ENCODE results near the gene MIF. TPM values are rescaled to one million over a fixed set of nuclear protein-coding genes. Genes with fewer than 3 reads are reported as not detected.

The MIF gene
- total and polyA plus RNA-seq, 2 of the 4 experiments (the other 2 are of a cell fraction) = 123 to 530 TPM

DNA sequence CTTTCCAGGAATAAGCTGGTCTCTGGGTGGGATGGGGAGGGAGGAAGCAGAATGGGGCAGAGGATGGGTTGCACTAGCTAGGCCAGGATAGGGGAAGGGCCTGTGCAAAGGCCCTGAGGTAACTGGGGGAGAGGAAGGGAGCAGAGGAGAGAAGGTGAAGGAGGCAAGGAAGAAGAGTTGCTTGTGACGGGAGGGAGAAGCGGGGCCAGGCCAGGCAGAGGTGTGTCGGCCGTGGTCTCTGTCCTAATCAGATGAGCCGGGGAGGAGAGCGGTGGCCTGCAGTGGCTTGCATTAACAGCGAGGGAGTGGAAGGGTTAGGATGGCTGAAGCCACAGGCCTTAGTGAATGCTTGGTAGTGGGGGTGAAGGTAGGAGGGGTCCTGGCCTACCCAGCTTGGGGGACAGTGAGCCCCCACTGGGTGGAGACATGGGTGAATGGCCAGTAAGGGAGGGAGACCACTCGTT lies 49.4 kb upstream of the MIF start:
- Histone ChIP-seq H4K5ac (ENCODE audit: low read depth, low read length) (no peak overlapping the region), H4K8ac (ENCODE audit: low read depth in 2 of 2, low read length in 2 of 2) (peak overlapping the region in 1 of 2 experiments; percentile 39; a peak in 1 of 4 replicates), H2BK15ac (ENCODE audit: low read depth, low read length) (no peak overlapping the region; the same call in 2 of the 3 replicates), H3K14ac (replicated peaks; ENCODE audit: low read depth, low read length) (peak overlapping the region; percentile 40; the same call in 1 of the 2 replicates), H3K4me3 (ENCODE audit: insufficient read depth, low read depth, low read length) (no peak overlapping the region), H3K79me1 (ENCODE audit: low read depth in 1 of 2, low read length in 2 of 2) (no peaks in the 10 kb centered on the region), H2AK9ac (replicated peaks; ENCODE audit: low read depth, low read length, poor library complexity) (peak overlapping the region; percentile 80), H2AK5ac (ENCODE audit: low read depth, low read length) (peak overlapping the region; percentile 60; the same call in 1 of the 2 replicates), H4K20me1 (ENCODE audit: insufficient read depth, low read length) (no peaks in the 10 kb centered on the region), H3K4me2 (ENCODE audit: low read depth, low read length) (no peak overlapping the region), H3K27ac (ENCODE audit: insufficient read depth, low read length) (no peak overlapping the region), H3K9me3 (ENCODE audit: control insufficient read depth, insufficient read depth, low read length) (no peaks in the 10 kb centered on the region), H3K9ac (ENCODE audit: low read depth, low read length) (no peak overlapping the region), H3K4ac (ENCODE audit: low read depth, low read length) (peak overlapping the region; percentile 35; the same call in 1 of the 2 replicates), H3K18ac (ENCODE audit: low read depth, low read length) (no peak overlapping the region), H3K23ac (ENCODE audit: low read depth, low read length) (0 out of 2 replicates have a peak overlapping the region, but pooled peaks have one; percentile 28), H2BK120ac (ENCODE audit: low read depth, low read length) (peak overlapping the region; percentile 47), H3K56ac (ENCODE audit: extremely low read depth, insufficient read depth, low read length) (no peak overlapping the region), H4K91ac (ENCODE audit: insufficient read depth, low read depth, low read length) (no peak overlapping the region), H3K36me3 (ENCODE audit: control insufficient read depth, insufficient read depth, low read length) (no peaks in the 10 kb centered on the region), H3K4me1 (ENCODE audit: control insufficient read depth, insufficient read depth, low read length) (peaks cover 19% of the 10 kb centered on the region), H2AFZ (replicated peaks; ENCODE audit: low read length, poor library complexity) (peak overlapping the region; percentile 72), H2BK5ac (ENCODE audit: low read depth, low read length, poor library complexity, severe bottlenecking) (no peak overlapping the region), H3K27me3 (ENCODE audit: control insufficient read depth, insufficient read depth, low read length) (no peaks in the 10 kb centered on the region; the same call in 1 of the 2 replicates), H2BK20ac (ENCODE audit: low read depth, low read length) (peak overlapping the region; percentile 44), H3K9me1 (ENCODE audit: insufficient read depth, low read length) (no peaks in the 10 kb centered on the region)
- CTCF ChIA-PET = interaction anchor here (0.8 kb wide), 1 partner anchor 254 kb away, joined by 3 read pairs; no protein-coding TSS in a partner anchor
- 50% methylated on average over 2 of the region's 8 CpGs; no CpG with 5 or more reads in 1 of the 2 experiments for WGBS, 2 experiments (ENCODE audit: extremely low coverage in 2 of 2, insufficient read length in 1 of 2)
- intact Hi-C loops (cut with micrococcal nuclease) = loop anchor here (5.0 kb wide), 3 partner anchors 72 to 302 kb away; partner anchors contain the start of gene MMP11
- DNase-seq = no peak
- ATAC-seq (ENCODE audit: low read depth) = no peak
- TF ChIP-seq NFE2L2 (IDR thresholded peaks at IDR 0.05; ENCODE audit: low read depth, low read length) (no peak), SMC3 (IDR thresholded peaks at IDR 0.05; ENCODE audit: low read depth, low read length) (no peak), RAD21 (IDR thresholded peaks at IDR 0.05; ENCODE audit: low read length) (no peak), CEBPB (IDR thresholded peaks at IDR 0.05; ENCODE audit: low read depth, low read length) (no peak), FOS (IDR thresholded peaks at IDR 0.05; ENCODE audit: low read depth, low read length) (no peak)
- TF ChIP-seq, protein P1, sequence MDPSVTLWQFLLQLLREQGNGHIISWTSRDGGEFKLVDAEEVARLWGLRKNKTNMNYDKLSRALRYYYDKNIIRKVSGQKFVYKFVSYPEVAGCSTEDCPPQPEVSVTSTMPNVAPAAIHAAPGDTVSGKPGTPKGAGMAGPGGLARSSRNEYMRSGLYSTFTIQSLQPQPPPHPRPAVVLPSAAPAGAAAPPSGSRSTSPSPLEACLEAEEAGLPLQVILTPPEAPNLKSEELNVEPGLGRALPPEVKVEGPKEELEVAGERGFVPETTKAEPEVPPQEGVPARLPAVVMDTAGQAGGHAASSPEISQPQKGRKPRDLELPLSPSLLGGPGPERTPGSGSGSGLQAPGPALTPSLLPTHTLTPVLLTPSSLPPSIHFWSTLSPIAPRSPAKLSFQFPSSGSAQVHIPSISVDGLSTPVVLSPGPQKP (IDR thresholded peaks at IDR 0.05; ENCODE audit: borderline replicate concordance, low read depth, low read length) = no peak
- TF ChIP-seq, protein P2, sequence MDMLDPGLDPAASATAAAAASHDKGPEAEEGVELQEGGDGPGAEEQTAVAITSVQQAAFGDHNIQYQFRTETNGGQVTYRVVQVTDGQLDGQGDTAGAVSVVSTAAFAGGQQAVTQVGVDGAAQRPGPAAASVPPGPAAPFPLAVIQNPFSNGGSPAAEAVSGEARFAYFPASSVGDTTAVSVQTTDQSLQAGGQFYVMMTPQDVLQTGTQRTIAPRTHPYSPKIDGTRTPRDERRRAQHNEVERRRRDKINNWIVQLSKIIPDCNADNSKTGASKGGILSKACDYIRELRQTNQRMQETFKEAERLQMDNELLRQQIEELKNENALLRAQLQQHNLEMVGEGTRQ (IDR thresholded peaks at IDR 0.05; ENCODE audit: low read depth, low read length) = no peak
- POLR2A ChIA-PET (ENCODE audit: unreplicated experiment) = interaction anchor here (0.6 kb wide), 1 partner anchor 13 kb away, joined by 3 read pairs; the partner anchor contains the start of gene SLC2A11
- dilution Hi-C loops (cut with HindIII; ENCODE audit: low sequenced_read_pairs, unreplicated experiment) = no loop called here
- in situ Hi-C loops (cut with MboI; ENCODE audit: low sequenced_read_pairs) = loop anchor here (10.0 kb wide), 1 partner anchor 320 kb away; no protein-coding TSS in a partner anchor
- no TSS peak for BruUV-seq (replicated peaks)
